HUES6 (cell line): ENCODE results near the gene RBP3.

Experiments used
- H3K27ac ChIP-seq: 2 replicates; pipeline ENCODE4 v1.7.0; 2013; ENCODE audit warnings: low read depth, mild to moderate bottlenecking, low read length, inconsistent platforms
- H3K27me3 ChIP-seq: 2 replicates; pipeline ENCODE4 v1.6.1; 2013; ENCODE audit warnings: low read length; ENCODE audit not compliant: control insufficient read depth, insufficient read depth
- H3K36me3 ChIP-seq: 2 replicates; pipeline ENCODE4 v1.6.1; 2013; ENCODE audit warnings: low read length; ENCODE audit not compliant: control insufficient read depth, insufficient read depth
- H3K4me1 ChIP-seq: 2 replicates; pipeline ENCODE4 v1.6.1; 2013; ENCODE audit warnings: low read length; ENCODE audit not compliant: control insufficient read depth, insufficient read depth
- H3K4me3 ChIP-seq: 2 replicates; pipeline ENCODE4 v1.5.1; 2013; ENCODE audit warnings: low read depth, low read length
- H3K9ac ChIP-seq: one replicate; pipeline ENCODE4 v1.6.1; 2013; ENCODE audit warnings: mild to moderate bottlenecking, low read length
- H3K9me3 ChIP-seq: 2 replicates; pipeline ENCODE4 v1.6.1; 2013; ENCODE audit warnings: low read depth, low read length; ENCODE audit not compliant: control insufficient read depth, insufficient read depth

RBP3 gene

DNA sequence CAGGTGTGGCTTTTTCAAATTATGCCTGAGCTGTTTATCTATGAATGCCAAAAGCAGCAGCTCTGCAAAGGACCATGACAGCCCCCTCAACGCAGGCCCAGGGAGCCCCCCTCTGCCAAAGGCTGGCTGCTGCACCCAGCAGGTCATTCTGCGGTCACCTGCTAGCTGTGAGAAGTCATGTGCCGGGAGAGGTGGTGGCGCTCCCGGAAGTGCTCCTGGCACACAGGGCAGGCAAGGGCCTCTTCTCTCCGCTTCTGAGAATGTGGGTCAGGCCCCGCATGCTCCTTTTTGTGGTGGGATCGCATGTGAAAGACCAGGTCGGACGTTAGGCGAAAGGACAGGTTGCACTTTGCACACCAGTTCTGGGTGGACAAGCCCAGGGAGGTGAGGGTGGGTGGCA lies 19.5 kb downstream of the RBP3 start:
- H3K9me3 ChIP-seq: no peaks in the 10 kb centered on the region
- no peak overlapping the region for H3K9ac ChIP-seq
- H3K4me1 ChIP-seq: peaks cover 14% of the 10 kb centered on the region
- H3K27me3 ChIP-seq: no peaks in the 10 kb centered on the region
- no peak overlapping the region for H3K27ac ChIP-seq
- H3K4me3 ChIP-seq: no peak overlapping the region
- peaks cover 5% of the 10 kb centered on the region; the same call in 1 of the 2 replicates for H3K36me3 ChIP-seq

DNA sequence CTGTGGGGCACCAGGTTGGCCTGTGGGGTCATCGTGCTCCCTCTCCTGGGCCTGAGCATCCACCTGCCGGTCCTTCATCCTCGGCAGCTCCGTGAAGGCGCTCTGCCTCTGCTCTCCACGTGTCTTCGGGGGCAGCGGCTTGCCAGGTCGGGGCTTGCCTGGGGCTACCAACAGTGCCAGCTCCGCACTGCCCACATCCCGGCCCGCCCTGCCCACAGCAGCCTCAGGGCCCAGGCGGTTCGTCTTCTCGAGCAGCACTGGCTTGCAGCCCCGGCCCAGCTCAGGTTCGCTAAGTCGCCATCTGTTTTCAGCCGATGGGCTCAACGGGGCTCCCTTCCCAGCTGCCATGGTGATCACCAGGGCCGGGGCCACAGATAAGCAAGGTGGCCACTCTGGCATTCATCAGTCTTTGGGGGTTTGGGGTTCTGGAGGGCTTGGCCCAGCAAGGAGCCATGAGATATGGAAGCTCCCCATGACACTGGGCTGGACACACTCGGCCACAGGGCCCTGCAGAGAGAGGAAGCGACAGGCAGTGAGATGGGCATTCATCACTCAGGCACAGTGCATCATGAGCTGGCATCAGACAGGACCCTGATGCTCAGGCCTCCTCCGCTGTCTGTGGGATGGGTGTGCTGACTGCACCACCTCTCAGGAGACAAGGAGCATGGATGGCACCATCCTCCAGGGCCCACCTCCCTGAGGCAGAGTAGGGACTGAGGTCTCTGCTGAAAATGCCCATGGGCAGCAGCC lies 20.4 kb downstream of the RBP3 start:
- peaks cover 5% of the 10 kb centered on the region; the same call in 1 of the 2 replicates for H3K36me3 ChIP-seq
- H3K27me3 ChIP-seq: no peaks in the 10 kb centered on the region
- no peak overlapping the region for H3K9ac ChIP-seq
- H3K27ac ChIP-seq: no peak overlapping the region
- peaks cover 18% of the 10 kb centered on the region for H3K4me1 ChIP-seq
- no peaks in the 10 kb centered on the region for H3K9me3 ChIP-seq
- no peak overlapping the region for H3K4me3 ChIP-seq

DNA sequence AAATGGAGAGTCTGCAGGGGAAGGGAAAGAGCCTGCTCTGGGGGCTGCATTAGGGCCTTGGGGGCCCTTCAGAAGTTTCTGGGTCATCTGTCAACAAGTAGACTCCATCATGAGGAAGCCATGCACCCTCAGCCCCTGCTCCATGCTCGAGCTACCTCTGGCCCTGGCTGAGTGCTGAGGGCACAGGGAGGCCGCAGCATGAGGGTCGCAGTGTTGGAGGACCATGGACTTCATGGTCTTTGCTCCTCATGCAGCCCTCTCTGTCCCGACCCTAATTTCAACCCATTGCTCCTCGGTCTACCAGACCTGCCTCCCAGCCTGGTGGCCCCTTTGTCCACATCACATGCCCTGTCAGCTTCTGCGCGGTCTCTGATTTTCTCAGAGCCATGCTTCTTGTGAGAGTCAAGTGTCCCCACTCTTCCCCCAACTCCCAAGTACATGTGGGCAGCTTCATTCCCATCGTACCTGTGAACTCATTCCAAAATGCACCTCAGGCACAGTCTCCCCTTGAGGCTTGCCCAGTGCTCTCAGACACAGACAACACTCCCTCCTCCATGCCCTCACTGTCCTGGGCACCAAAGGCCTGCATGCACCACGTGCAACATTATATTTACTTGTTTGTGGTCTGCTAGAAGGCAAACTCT lies 21.2 kb downstream of the RBP3 start:
- peaks cover 16% of the 10 kb centered on the region for H3K4me1 ChIP-seq
- no peaks in the 10 kb centered on the region for H3K27me3 ChIP-seq
- H3K27ac ChIP-seq: no peak overlapping the region
- no peak overlapping the region for H3K4me3 ChIP-seq
- H3K9ac ChIP-seq: no peak overlapping the region
- H3K36me3 ChIP-seq: peaks cover 5% of the 10 kb centered on the region; the same call in 1 of the 2 replicates
- H3K9me3 ChIP-seq: no peaks in the 10 kb centered on the region

GRCh38 chr10:47370015-47370767 lies 22.0 kb downstream of the RBP3 start:
- no peak overlapping the region for H3K4me3 ChIP-seq
- H3K9ac ChIP-seq: no peak overlapping the region
- H3K36me3 ChIP-seq: peaks cover 5% of the 10 kb centered on the region; the same call in 1 of the 2 replicates
- H3K27me3 ChIP-seq: no peaks in the 10 kb centered on the region
- no peaks in the 10 kb centered on the region for H3K9me3 ChIP-seq
- H3K27ac ChIP-seq: no peak overlapping the region
- H3K4me1 ChIP-seq: peaks cover 12% of the 10 kb centered on the region; the same call in 1 of the 2 replicates

DNA sequence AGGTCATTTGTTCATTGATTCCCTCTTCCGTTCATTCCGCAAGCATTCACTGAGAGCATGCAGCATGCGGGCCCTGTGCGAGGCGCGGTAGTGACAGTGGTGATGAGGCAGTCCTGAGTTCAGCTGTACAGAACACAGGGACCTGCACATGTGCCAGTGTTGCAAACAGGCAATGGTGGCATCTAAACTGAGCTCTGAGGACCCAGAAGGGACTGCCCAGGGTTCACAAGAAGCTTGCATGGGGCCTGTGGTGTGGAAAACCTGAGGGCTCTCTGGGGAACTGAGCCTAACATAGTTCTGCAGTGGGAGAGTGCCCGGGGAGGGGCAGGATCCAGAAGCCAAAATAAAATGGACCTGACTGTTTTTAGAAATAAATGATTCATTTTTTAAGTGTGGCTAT lies 22.7 kb downstream of the RBP3 start:
- H3K27ac ChIP-seq: no peak overlapping the region
- peaks cover 5% of the 10 kb centered on the region; the same call in 1 of the 2 replicates for H3K36me3 ChIP-seq
- H3K4me3 ChIP-seq: no peak overlapping the region
- H3K9me3 ChIP-seq: no peaks in the 10 kb centered on the region
- H3K27me3 ChIP-seq: no peaks in the 10 kb centered on the region
- no peak overlapping the region for H3K9ac ChIP-seq
- H3K4me1 ChIP-seq: peaks cover 12% of the 10 kb centered on the region; the same call in 1 of the 2 replicates

DNA sequence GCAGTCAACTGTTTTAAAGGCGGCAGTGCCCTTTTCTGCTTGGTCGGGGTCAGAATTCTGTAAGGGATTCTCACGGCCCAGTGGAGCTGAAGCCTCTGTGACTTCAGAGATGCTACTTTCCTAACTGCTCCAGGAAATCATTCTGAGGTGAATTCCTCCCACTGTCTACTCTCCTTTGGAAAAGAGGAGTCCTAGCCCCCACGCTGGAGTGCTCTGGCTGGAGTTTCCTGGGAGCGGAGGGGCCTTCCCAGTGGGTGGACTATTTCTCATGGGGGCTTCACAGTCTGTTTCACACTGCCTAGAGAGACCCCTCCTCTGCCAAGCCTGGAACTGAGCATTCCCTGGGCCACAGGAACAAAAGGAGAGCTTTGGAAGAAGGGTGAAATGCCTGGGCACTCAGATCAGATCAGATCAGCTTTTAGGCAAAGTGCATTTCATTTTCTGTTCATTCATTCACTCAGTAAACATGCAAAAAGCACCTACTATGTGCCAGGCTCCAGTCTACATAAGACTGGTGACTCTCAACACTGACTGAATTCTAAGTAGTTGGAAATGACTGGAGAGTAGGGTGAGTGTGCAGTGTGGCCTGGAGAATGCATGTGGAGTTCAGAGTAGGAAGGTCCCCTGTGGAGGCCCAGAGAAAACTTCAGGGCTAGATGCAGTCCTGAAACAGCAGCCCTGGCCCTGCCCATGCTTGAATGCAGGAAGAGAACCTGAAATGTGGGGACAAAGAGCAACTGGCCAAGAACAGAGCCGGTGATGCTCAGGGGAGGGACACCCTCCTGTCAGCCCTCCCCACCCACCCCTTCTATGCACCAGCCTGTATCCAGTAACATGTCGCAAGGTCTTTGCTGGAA lies 23.7 kb downstream of the RBP3 start:
- H3K36me3 ChIP-seq: peaks cover 5% of the 10 kb centered on the region; the same call in 1 of the 2 replicates
- H3K9me3 ChIP-seq: no peaks in the 10 kb centered on the region
- H3K27me3 ChIP-seq: no peaks in the 10 kb centered on the region
- H3K4me3 ChIP-seq: no peak overlapping the region
- no peak overlapping the region for H3K9ac ChIP-seq
- H3K27ac ChIP-seq: no peak overlapping the region
- peaks cover 12% of the 10 kb centered on the region; the same call in 1 of the 2 replicates for H3K4me1 ChIP-seq

GRCh38 chr10:47372726-47373125 lies 24.6 kb downstream of the RBP3 start:
- Histone ChIP-seq H3K9ac (no peak overlapping the region), H3K36me3 (0 out of 2 replicates have a peak, but pooled peaks cover 4% of the 10 kb centered on the region), H3K27me3 (no peaks in the 10 kb centered on the region), H3K27ac (no peak overlapping the region), H3K4me3 (no peak overlapping the region), H3K9me3 (no peaks in the 10 kb centered on the region), H3K4me1 (peaks cover 12% of the 10 kb centered on the region; the same call in 1 of the 2 replicates)

- Histone ChIP-seq H3K4me1 (peaks cover 12% of the 10 kb centered on the region; the same call in 1 of the 2 replicates), H3K4me3 (no peak overlapping the region), H3K9me3 (no peaks in the 10 kb centered on the region), H3K27me3 (peaks cover 2% of the 10 kb centered on the region; the same call in 1 of the 2 replicates), H3K9ac (no peak overlapping the region), H3K36me3 (no peaks in the 10 kb centered on the region), H3K27ac (no peak overlapping the region)
Observed at GRCh38 chr10:47374611-47375536, 26.7 kb downstream of the RBP3 start.

DNA sequence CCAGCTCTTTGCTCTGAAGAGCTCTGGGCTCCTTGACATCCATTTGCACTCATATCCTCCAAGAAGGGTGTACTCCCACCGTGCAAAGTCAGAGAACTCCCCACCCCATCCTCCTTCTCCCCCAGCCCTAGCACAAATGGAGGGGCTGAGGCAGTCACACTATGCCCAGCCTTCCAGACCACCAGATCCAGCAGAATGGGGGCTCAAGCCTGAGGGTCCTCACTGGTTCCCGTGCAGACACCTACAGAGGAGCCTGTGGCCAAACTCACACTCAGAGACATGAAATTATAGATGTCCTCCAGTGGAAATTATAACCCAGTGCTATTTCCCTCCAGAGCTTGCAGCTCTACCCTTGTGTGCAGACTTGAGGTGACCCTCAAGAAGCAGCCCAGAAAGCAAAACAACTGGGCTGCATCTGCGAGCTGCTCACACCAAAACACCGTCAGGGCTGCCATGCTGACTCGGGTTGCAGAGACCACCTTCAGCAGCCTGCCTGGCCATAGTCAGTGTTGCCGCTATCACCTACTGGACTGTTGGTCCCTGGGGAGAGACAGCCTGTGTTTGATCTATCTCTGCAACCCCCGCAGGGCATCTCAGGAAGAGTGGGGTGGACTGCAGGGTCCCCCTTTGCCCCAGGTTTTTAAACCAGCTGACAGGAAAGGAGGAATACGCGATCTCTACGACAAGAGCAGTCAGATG lies 28.5 kb downstream of the RBP3 start:
- Histone ChIP-seq H3K27me3 (peaks cover 12% of the 10 kb centered on the region; the same call in 1 of the 2 replicates), H3K36me3 (no peaks in the 10 kb centered on the region), H3K9ac (no peak overlapping the region), H3K27ac (no peak overlapping the region), H3K4me1 (peaks cover 12% of the 10 kb centered on the region; the same call in 1 of the 2 replicates), H3K4me3 (no peak overlapping the region), H3K9me3 (no peaks in the 10 kb centered on the region)
